Activated CD4-positive, alpha-beta T cell treated with anti-CD3 and anti-CD28 coated beads, Interleukin-2, amount 50 U/mL, for 4 hours (primary cell): Measurements from ENCODE around the gene SETD1A.
A peak's percentile ranks its signal among the peaks of the same experiment; 100 is the strongest.

Experiments used
- DNase-seq, 2 experiments: peaks; one replicate each; pipeline ENCODE4 v3.0.0-alpha.2; 2020

SETD1A gene

DNA sequence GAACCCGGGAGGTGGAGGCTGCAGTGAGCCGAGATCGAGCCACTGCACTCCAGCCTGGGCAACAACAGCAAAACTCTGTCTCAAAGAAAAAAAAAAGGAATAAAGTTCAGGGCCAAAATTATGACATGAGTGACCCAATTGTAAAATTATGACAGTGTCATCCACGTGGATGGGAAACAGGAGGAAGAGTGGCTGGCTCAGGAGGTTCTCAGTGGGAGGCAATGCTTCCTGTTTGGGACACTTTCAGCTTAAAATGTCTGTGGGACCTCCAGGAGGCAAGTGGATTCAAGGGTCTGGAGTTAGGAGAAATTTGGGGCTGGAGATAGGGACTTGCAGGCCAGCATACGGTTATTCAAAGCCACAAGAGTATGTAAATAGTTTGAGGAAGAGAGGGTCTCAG is 67.8 kb downstream of the SETD1A start:
- DNase-seq = no peak

DNA sequence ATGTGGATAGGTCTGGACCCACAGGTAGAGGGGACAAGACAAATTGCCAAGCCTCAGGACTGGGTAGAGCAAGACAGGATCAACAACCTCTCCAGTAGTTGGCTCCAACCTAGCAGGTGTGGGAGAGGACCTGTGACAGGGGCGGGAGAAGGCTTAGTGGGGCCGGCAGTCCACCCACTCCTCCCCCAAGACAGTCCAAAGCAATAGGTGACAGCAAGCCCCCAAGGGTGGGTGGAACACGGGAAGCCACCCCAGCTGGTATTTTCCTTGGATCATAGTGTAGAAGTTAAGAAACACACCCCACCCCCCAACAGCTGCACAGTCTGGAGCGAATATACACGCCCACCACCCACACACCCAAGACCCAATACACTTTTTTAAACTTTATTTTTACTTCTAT is 71.7 kb downstream of the SETD1A start:
- DNase-seq = no peak

DNA sequence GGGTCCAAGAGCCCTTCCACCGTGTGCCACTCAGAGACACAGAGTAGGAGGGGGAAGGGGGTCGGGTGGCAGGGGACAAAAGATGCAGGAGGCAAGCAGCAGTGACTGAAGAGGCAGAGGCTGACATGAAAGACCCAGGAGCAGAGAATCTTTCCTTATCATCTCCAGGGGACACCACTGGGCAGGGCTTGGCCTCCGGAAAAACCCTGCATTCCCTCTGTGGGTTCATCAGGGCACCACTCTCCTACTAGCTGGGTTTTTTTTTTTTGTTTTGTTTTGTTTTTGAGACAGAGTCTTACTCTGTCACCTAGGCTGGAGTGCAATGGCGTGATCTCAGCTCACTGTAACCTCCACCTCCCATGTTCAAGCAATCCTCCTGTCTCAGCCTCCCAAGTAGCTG is 73.7 kb downstream of the SETD1A start:
- DNase-seq = no peak

DNA sequence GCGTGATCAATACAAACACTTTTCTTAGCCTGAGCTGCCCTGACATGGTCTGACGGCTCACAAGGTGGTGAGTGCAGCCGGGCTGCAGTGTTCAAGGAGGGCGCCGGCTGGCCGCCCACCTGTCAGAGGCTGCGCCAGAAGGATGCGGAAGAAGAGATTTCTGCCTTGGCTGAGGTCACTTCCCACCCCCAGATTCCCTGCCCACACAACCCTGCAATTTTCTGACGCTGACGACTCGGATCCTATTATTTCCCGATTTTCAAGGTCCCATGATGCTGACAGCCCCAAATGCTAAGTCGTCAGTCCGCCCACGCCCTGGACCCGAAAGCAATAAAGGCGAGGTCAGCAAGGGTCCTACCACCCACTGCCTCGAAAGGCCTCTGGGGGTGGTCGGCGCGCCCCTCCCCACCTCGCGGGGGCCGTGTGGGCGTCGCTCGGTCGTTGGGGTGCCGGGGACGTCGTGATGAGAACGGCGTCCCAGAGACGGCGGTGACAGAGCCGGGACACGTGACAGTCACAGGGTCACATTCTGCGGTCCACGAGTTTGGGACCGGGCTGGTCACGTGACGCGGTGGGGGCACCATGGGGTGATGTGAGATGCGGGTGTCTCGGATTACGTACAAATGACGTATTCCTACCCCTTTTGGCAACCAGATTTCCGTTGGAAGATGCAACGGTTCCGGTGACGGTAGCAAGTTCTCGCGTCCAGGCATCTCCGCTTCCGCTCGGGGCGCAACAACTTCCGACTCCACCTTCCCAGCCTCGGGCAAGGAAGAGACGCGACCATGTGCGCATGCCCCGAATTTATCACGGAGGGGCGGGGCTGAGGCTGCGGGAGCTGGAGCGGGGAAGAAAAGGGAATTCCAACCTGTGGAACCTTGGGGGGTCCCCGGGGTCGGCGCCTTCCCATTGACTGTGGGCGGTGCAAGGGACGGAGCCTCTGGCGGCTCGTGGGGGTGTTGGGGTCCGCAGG is 75.5 kb downstream of the SETD1A start, which contains the start of gene STX4:
TSS of gene STX4 (plus strand) at position 823 of the 973 bp plus-strand sequence. CDS start 248 bp downstream, outside the sequence.
- peak; percentile 97 for DNase-seq

DNA sequence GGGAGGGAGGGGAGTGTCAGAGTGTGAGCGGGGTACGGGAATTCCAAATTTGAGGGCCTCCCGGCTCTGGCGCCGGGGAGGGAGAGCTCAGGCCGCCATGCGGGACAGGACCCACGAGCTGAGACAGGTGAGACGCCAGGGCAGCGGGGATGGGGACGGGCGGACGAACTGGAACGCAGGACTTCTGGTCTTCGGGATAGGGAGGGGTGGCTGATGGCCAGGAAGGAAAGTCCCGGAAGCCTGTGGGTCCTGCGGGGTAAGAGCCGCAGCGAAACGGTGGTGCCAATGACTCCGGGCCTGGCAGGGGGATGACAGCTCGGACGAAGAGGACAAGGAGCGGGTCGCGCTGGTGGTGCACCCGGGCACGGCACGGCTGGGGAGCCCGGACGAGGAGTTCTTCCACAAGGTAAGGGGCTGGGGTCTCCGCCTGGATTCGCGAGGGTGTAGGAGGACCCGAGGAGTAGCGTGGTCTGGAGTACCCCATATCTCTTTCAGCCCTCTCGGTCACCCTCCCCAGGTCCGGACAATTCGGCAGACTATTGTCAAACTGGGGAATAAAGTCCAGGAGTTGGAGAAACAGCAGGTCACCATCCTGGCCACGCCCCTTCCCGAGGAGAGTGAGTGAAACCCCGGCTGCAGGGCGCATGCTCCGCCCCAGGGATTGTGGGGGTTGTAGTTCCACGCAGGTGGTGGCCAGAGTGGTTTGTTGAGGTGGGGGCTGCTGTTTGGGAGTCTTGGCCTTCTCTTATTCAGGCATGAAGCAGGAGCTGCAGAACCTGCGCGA is 76.3 kb downstream of the SETD1A start:
- peak; percentile 81 to 82 for DNase-seq
